Loucy (cell line): ENCODE data around the gene HORMAD1.

Experiments
- CTCF ChIP-seq: fragments of 200-600 bp; sonication (generic); conservative IDR thresholded peaks from 2 replicates; pipeline ENCODE4 v1.5.1; 2014; ENCODE audit warnings: mild to moderate bottlenecking, antibody characterized with exemption, low read length
- EZH2phosphoT487 ChIP-seq: fragments of 200-600 bp; IDR thresholded peaks from 2 replicates; pipeline ENCODE4 v1.6.1; 2018; ENCODE audit warnings: antibody characterized with exemption, mild to moderate bottlenecking, moderate library complexity, borderline replicate concordance

GRCh38 chr1:150703427-150703826 is 17.3 kb downstream of the HORMAD1 start:
- TF ChIP-seq CTCF (no peak), EZH2phosphoT487 (no peak)
